HFFc6 (cell line): ENCODE measurements around the gene NUDCD2. TPM values are rescaled to one million over a fixed set of nuclear protein-coding genes. Genes with fewer than 3 reads are reported as not detected.

Experiments used
- DNase-seq: peaks from one replicate; pipeline ENCODE4 v3.0.0-alpha.2; 2018
- H3K27ac Mint-ChIP-seq: 2 replicates; pipeline ENCODE4 v1.8.0; 2020; ENCODE audit warnings: mild to moderate bottlenecking, mixed read lengths
- H3K27me3 Mint-ChIP-seq: 2 replicates; pipeline ENCODE4 v1.8.0; 2021; ENCODE audit warnings: mild to moderate bottlenecking, moderate library complexity, mixed read lengths; ENCODE audit not compliant: insufficient read depth
- H3K36me3 Mint-ChIP-seq: 2 replicates; pipeline ENCODE4 v1.8.0; 2021; ENCODE audit warnings: low read depth, mixed read lengths
- H3K4me1 Mint-ChIP-seq: 2 replicates; pipeline ENCODE4 v1.8.0; 2020; ENCODE audit warnings: low read depth, mixed read lengths
- H3K4me3 Mint-ChIP-seq: 2 replicates; pipeline ENCODE4 v1.8.0; 2020; ENCODE audit warnings: mild to moderate bottlenecking, moderate library complexity, mixed read lengths
- H3K9me3 Mint-ChIP-seq: 2 replicates; pipeline ENCODE4 v1.8.0; 2020; ENCODE audit warnings: mild to moderate bottlenecking, mixed read lengths
- CTCF ChIP-seq: fragments of 200-600 bp; sonication (generic); IDR thresholded peaks from 2 replicates; pipeline ENCODE4 v1.5.0; 2021; ENCODE audit warnings: antibody characterized with exemption, mild to moderate bottlenecking
- total RNA-seq, 6 experiments: library from RNA; stranded (reverse); fragmentation: NEBNext Ultra II Directional; extraction: Animal tissue kit (Norgen Biotek cat#: 25700); gene quantifications; 2 replicates in 1 of 6; 3 replicates in 5 of 6; pipeline ENCODE4 v1.2.3, GENCODE V29; 2021

NUDCD2 gene
- total RNA-seq, 6 experiments from 2014 or later, result 15.9 to 22.4 (median 18.4) TPM

- Mint-ChIP-seq H3K9me3 (no peaks in the 10 kb centered on the region), H3K4me3 (no peak overlapping the region), H3K27ac (peak overlapping the region; percentile 61), H3K27me3 (no peaks in the 10 kb centered on the region), H3K36me3 (peaks cover 14% of the 10 kb centered on the region; the same call in 1 of the 2 replicates), H3K4me1 (peaks cover 28% of the 10 kb centered on the region)
- no peak for DNase-seq
- TF ChIP-seq CTCF, result no peak
Measured at GRCh38 chr5:163478982-163479271, 19.0 kb upstream of the NUDCD2 start.

- Mint-ChIP-seq H3K27ac (peak overlapping the region; percentile 61), H3K9me3 (no peaks in the 10 kb centered on the region), H3K36me3 (peaks cover 14% of the 10 kb centered on the region; the same call in 1 of the 2 replicates), H3K4me1 (peaks cover 28% of the 10 kb centered on the region), H3K27me3 (no peaks in the 10 kb centered on the region), H3K4me3 (peak overlapping the region; percentile 36; the same call in 1 of the 2 replicates)
- peak; percentile 20 for DNase-seq
- no peak for TF ChIP-seq CTCF
Measured at GRCh38 chr5:163478126-163478981, 18.5 kb upstream of the NUDCD2 start.

- DNase-seq, result no peak
- Mint-ChIP-seq H3K4me3 (no peak overlapping the region), H3K36me3 (peaks cover 14% of the 10 kb centered on the region; the same call in 1 of the 2 replicates), H3K9me3 (no peaks in the 10 kb centered on the region), H3K4me1 (peaks cover 28% of the 10 kb centered on the region), H3K27me3 (no peaks in the 10 kb centered on the region), H3K27ac (no peak overlapping the region)
- no peak for TF ChIP-seq CTCF
Measured at GRCh38 chr5:163475411-163475810, 15.5 kb upstream of the NUDCD2 start.

- Mint-ChIP-seq H3K27ac (no peak overlapping the region), H3K27me3 (no peaks in the 10 kb centered on the region), H3K4me1 (peaks cover 17% of the 10 kb centered on the region), H3K36me3 (peaks cover 10% of the 10 kb centered on the region; the same call in 1 of the 2 replicates), H3K4me3 (no peak overlapping the region), H3K9me3 (no peaks in the 10 kb centered on the region)
- TF ChIP-seq CTCF, result peak; percentile 81
- DNase-seq, result no peak
Measured at GRCh38 chr5:163473635-163474243, 13.8 kb upstream of the NUDCD2 start.

GRCh38 chr5:163467682-163468081 lies 7.8 kb upstream of the NUDCD2 start:
- TF ChIP-seq CTCF, result no peak

More at GRCh38 chr5:163467682-163468081, 7.8 kb upstream of the NUDCD2 start:
- no peaks in the 10 kb centered on the region for H3K9me3 Mint-ChIP-seq
- no peak overlapping the region for H3K4me3 Mint-ChIP-seq
- H3K27me3 Mint-ChIP-seq, result no peaks in the 10 kb centered on the region
- no peak for DNase-seq
- H3K27ac Mint-ChIP-seq, result no peak overlapping the region
- H3K4me1 Mint-ChIP-seq, result peaks cover 17% of the 10 kb centered on the region
- peaks cover 15% of the 10 kb centered on the region for H3K36me3 Mint-ChIP-seq
